Astrocyte (in vitro differentiated cells and primary cell): Measurements from ENCODE around the gene SNAI3. TPM values are rescaled to one million over a fixed set of nuclear protein-coding genes. Genes with fewer than 3 reads are reported as not detected.

ENCODE experiments used
- DNase-seq: peaks from one replicate; pipeline ENCODE4 v3.0.0-alpha.2; 2010; ENCODE audit warnings: low read depth
- FAIRE-seq: peaks from 2 replicates; lab custom pipeline; 2011; peaks lifted over from hg19 to GRCh38; lab: Jason Lieb, UNC
- H2AFZ ChIP-seq: 2 replicates; pipeline ENCODE4 v1.6.0; 2012; ENCODE audit warnings: low read depth, low read length, inconsistent platforms
- H3K27ac ChIP-seq: 2 replicates; pipeline ENCODE4 v1.5.1; 2011; ENCODE audit warnings: low read depth, low read length, inconsistent platforms
- H3K27me3 ChIP-seq: 2 replicates; pipeline ENCODE4 v1.6.0; 2011; ENCODE audit warnings: low read length, inconsistent platforms; ENCODE audit not compliant: insufficient read depth
- H3K36me3 ChIP-seq: 2 replicates; pipeline ENCODE4 v1.5.1; 2011; ENCODE audit warnings: low read length, inconsistent platforms; ENCODE audit not compliant: insufficient read depth
- H3K4me1 ChIP-seq: 2 replicates; pipeline ENCODE4 v1.5.1; 2011; ENCODE audit warnings: low read length, inconsistent platforms; ENCODE audit not compliant: insufficient read depth
- H3K4me2 ChIP-seq: 2 replicates; pipeline ENCODE4 v1.6.0; 2012; ENCODE audit warnings: low read length, inconsistent platforms
- H3K4me3 ChIP-seq: 2 replicates; pipeline ENCODE4 v1.5.1; 2011; ENCODE audit warnings: low read depth, mild to moderate bottlenecking, low read length, inconsistent platforms; ENCODE audit not compliant: insufficient read depth
- H3K79me2 ChIP-seq: 2 replicates; pipeline ENCODE4 v1.6.0; 2012; ENCODE audit warnings: mild to moderate bottlenecking, low read length, inconsistent platforms; ENCODE audit not compliant: insufficient read depth
- H3K9ac ChIP-seq: 2 replicates; pipeline ENCODE4 v1.6.0; 2012; ENCODE audit warnings: mild to moderate bottlenecking, low read length, inconsistent platforms
- H3K9me3 ChIP-seq: 2 replicates; pipeline ENCODE4 v1.5.1; 2012; ENCODE audit warnings: low read depth, mild to moderate bottlenecking, low read length, inconsistent platforms; ENCODE audit not compliant: insufficient read depth
- H4K20me1 ChIP-seq: 2 replicates; pipeline ENCODE4 v1.6.0; 2012; ENCODE audit warnings: low read length, inconsistent platforms; ENCODE audit not compliant: insufficient read depth
- H3K27ac Mint-ChIP-seq: one replicate; pipeline ENCODE4 v1.8.0; 2021; ENCODE audit warnings: mild to moderate bottlenecking, mixed read lengths; ENCODE audit not compliant: unreplicated experiment
- H3K27me3 Mint-ChIP-seq: one replicate; pipeline ENCODE4 v1.8.0; 2021; ENCODE audit warnings: low read depth, mixed read lengths; ENCODE audit not compliant: unreplicated experiment
- H3K36me3 Mint-ChIP-seq: one replicate; pipeline ENCODE4 v1.8.0; 2021; ENCODE audit warnings: low read depth, mixed read lengths; ENCODE audit not compliant: unreplicated experiment
- H3K4me1 Mint-ChIP-seq: one replicate; pipeline ENCODE4 v1.8.0; 2021; ENCODE audit warnings: low read depth, mixed read lengths; ENCODE audit not compliant: unreplicated experiment
- H3K4me3 Mint-ChIP-seq: one replicate; pipeline ENCODE4 v1.8.0; 2021; ENCODE audit warnings: mild to moderate bottlenecking, moderate library complexity, mixed read lengths; ENCODE audit not compliant: unreplicated experiment
- H3K9me3 Mint-ChIP-seq: one replicate; pipeline ENCODE4 v1.8.0; 2021; ENCODE audit warnings: mild to moderate bottlenecking, mixed read lengths; ENCODE audit not compliant: unreplicated experiment
- CTCF ChIP-seq: IDR thresholded peaks from 2 replicates; pipeline ENCODE4 v1.5.1; 2011; ENCODE audit warnings: low read depth, mild to moderate bottlenecking, inconsistent platforms, low read length, moderate library complexity; ENCODE audit not compliant: insufficient read depth
- EZH2 ChIP-seq: IDR thresholded peaks from 2 replicates; pipeline ENCODE4 v1.6.1; 2012; ENCODE audit warnings: mild to moderate bottlenecking, low read length, inconsistent platforms; ENCODE audit not compliant: insufficient read depth
- total RNA-seq: library from RNA; stranded (reverse); gene quantifications from 2 replicates; pipeline ENCODE4 v1.2.1, GENCODE V29; 2021

Gene SNAI3
- total RNA-seq, 1 donor from 2014 or later = 0.48 TPM

DNA sequence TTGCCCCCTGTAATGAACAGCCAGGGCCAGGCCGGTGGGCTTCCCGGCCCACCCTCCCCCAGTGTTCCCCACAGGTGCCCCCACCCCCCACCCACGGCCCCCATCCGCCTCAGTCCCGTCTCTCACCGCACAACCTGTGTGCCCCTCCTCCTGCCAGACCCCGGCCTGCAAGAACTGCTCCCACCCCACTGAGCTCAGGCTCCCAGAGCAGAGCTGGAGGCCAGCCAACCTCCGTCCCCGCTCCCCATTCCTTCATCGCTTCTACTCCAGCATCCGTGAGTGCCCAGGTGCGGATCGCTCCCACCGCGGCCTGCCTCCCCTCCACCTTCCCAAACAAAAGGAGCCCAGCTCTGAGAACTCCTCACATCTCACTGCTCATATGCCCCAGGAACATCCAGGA is 27.6 kb downstream of the SNAI3 start:
- DNase-seq (no peak), FAIRE-seq (no peak)
- Mint-ChIP-seq H3K4me1 (peaks cover 4% of the 10 kb centered on the region), H3K27me3 (no peaks in the 10 kb centered on the region), H3K27ac (no peak overlapping the region), H3K4me3 (no peak overlapping the region), H3K36me3 (no peaks in the 10 kb centered on the region), H3K9me3 (no peaks in the 10 kb centered on the region)
- Histone ChIP-seq H3K4me2 (no peak overlapping the region), H3K9me3 (no peaks in the 10 kb centered on the region), H3K79me2 (peaks cover 36% of the 10 kb centered on the region), H3K4me1 (peaks cover 6% of the 10 kb centered on the region), H3K9ac (no peak overlapping the region), H3K27me3 (no peaks in the 10 kb centered on the region), H4K20me1 (peaks cover 54% of the 10 kb centered on the region), H3K4me3 (no peak overlapping the region), H3K36me3 (no peaks in the 10 kb centered on the region), H3K27ac (no peak overlapping the region), H2AFZ (no peak overlapping the region)
- TF ChIP-seq EZH2 (no peak), CTCF (no peak)

DNA sequence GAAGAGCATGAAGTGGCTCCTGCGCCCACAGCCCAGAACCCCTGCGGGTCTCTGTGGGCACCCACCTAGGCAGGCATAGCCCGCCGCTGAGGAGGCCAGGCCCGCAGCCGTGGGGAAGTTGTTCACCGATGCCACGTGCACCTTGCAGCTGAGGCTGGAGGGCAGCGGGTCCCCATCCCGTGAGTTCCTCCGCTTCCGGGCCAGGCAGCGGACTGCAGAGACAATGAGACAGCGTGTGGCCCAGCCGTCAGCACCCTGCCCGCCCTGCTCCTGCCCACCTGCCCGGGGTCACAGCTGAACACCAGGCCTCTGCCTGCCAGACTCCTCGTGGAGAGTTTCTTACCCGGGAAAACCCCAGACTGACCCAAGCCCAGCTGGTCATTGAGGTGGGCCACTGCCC is 28.9 kb downstream of the SNAI3 start:
- H3K4me1 ChIP-seq = peaks cover 6% of the 10 kb centered on the region
- H3K36me3 ChIP-seq = no peaks in the 10 kb centered on the region
- FAIRE-seq (no peak), DNase-seq (no peak)
- H3K27me3 Mint-ChIP-seq = no peaks in the 10 kb centered on the region
- TF ChIP-seq EZH2 (no peak), CTCF (no peak)
- no peak overlapping the region for H3K4me3 Mint-ChIP-seq
- no peaks in the 10 kb centered on the region for H3K36me3 Mint-ChIP-seq
- no peak overlapping the region for H3K9ac ChIP-seq
- H2AFZ ChIP-seq = no peak overlapping the region
- peaks cover 4% of the 10 kb centered on the region for H3K4me1 Mint-ChIP-seq
- no peak overlapping the region for H3K27ac ChIP-seq
- no peak overlapping the region for H3K27ac Mint-ChIP-seq
- H3K9me3 ChIP-seq = no peaks in the 10 kb centered on the region
- peaks cover 54% of the 10 kb centered on the region for H4K20me1 ChIP-seq
- H3K27me3 ChIP-seq = no peaks in the 10 kb centered on the region
- peaks cover 30% of the 10 kb centered on the region for H3K79me2 ChIP-seq
- no peak overlapping the region for H3K4me3 ChIP-seq
- H3K4me2 ChIP-seq = no peak overlapping the region
- no peaks in the 10 kb centered on the region for H3K9me3 Mint-ChIP-seq

GRCh38 chr16:88656291-88656980 is 29.9 kb downstream of the SNAI3 start:
- no peaks in the 10 kb centered on the region for H3K27me3 ChIP-seq
- H3K9me3 ChIP-seq = no peaks in the 10 kb centered on the region
- no peak overlapping the region for H3K4me3 ChIP-seq
- Mint-ChIP-seq H3K27me3 (no peaks in the 10 kb centered on the region), H3K27ac (no peak overlapping the region), H3K4me3 (no peak overlapping the region), H3K36me3 (no peaks in the 10 kb centered on the region), H3K4me1 (peaks cover 2% of the 10 kb centered on the region), H3K9me3 (no peaks in the 10 kb centered on the region)
- peaks cover 3% of the 10 kb centered on the region for H3K4me1 ChIP-seq
- H4K20me1 ChIP-seq = peaks cover 48% of the 10 kb centered on the region
- H2AFZ ChIP-seq = no peak overlapping the region
- TF ChIP-seq EZH2 = no peak
- TF ChIP-seq CTCF = no peak
- no peak overlapping the region for H3K9ac ChIP-seq
- DNase-seq = no peak
- no peak overlapping the region for H3K4me2 ChIP-seq
- H3K27ac ChIP-seq = no peak overlapping the region
- FAIRE-seq = no peak
- H3K79me2 ChIP-seq = peaks cover 21% of the 10 kb centered on the region
- H3K36me3 ChIP-seq = no peaks in the 10 kb centered on the region
